ENCODE results near the gene ADD3. TPM values are rescaled to one million over a fixed set of nuclear protein-coding genes. Genes with fewer than 3 reads are reported as not detected.

ADD3 gene
- total RNA-seq, 2 donors from 2014 or later = 183 to 241 TPM

DNA sequence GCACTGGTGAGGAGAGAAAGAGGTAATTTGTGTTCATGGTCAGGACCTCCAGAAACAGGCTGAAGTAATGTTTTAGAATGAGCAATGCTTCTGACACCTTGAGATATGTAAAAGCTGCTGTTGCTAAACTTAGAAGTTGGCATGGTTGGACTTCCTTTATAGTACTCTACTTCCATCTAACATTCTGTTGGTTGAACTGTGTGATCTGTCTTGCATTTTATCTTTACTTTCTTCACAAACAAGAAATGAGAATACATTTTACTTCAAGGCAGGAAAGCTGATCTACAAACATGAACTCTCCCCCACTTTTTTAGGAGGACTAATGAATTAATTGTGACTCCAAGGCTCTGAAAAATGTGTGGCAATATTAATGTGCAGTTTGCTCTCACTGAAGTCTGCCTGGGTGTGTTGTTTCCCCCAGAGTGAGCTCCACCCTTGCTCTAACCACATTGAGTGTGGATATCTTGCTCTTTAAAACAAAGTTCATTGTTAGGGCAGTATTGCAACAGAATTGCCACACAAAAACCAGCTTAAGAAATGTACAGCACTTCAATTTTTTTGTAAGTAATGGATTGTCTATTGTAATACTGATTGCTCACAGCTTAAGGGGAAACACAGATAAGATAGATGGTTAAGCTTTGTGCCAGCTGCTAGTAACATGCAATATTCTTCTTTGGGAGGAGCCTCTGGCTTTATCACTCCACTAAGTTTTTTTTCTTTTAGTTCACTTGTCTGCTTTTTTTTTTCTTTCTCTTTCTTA lies 69.0 kb downstream of the ADD3 start:
- Mint-ChIP-seq H3K9me3 (no peaks in the 10 kb centered on the region), H3K4me3 (no peak overlapping the region), H3K27ac (no peak overlapping the region), H3K27me3 (ENCODE audit: insufficient read depth) (no peaks in the 10 kb centered on the region), H3K4me1 (peaks cover 70% of the 10 kb centered on the region), H3K36me3 (ENCODE audit: low read depth) (no peaks in the 10 kb centered on the region)
- H3K4me3 ChIP-seq (ENCODE audit: low read length) = no peak overlapping the region
- H3K36me3 ChIP-seq (ENCODE audit: control insufficient read depth, insufficient read depth, low read length) = no peaks in the 10 kb centered on the region
- no peak overlapping the region for H3K9ac ChIP-seq (ENCODE audit: extremely low read depth, low read length, poor library complexity, severe bottlenecking)
- no peaks in the 10 kb centered on the region for H3K9me3 ChIP-seq (ENCODE audit: control insufficient read depth, low read length)
- TF ChIP-seq, protein P1, sequence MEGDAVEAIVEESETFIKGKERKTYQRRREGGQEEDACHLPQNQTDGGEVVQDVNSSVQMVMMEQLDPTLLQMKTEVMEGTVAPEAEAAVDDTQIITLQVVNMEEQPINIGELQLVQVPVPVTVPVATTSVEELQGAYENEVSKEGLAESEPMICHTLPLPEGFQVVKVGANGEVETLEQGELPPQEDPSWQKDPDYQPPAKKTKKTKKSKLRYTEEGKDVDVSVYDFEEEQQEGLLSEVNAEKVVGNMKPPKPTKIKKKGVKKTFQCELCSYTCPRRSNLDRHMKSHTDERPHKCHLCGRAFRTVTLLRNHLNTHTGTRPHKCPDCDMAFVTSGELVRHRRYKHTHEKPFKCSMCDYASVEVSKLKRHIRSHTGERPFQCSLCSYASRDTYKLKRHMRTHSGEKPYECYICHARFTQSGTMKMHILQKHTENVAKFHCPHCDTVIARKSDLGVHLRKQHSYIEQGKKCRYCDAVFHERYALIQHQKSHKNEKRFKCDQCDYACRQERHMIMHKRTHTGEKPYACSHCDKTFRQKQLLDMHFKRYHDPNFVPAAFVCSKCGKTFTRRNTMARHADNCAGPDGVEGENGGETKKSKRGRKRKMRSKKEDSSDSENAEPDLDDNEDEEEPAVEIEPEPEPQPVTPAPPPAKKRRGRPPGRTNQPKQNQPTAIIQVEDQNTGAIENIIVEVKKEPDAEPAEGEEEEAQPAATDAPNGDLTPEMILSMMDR (conservative IDR thresholded peaks at IDR 0.05) = no peak
- H3K27me3 ChIP-seq (ENCODE audit: control insufficient read depth, insufficient read depth, low read length, poor library complexity, severe bottlenecking) = no peaks in the 10 kb centered on the region
- no peak overlapping the region for H3K27ac ChIP-seq (ENCODE audit: low read depth, low read length)
- no peak for DNase-seq
- peaks cover 43% of the 10 kb centered on the region for H3K4me1 ChIP-seq (ENCODE audit: control insufficient read depth, insufficient read depth, low read length)

GRCh38 chr10:110077436-110078130 lies 69.8 kb downstream of the ADD3 start:
- peaks cover 75% of the 10 kb centered on the region for H3K4me1 Mint-ChIP-seq
- 90 to 96% methylated on average over 2 to 4 of the region's 5 CpGs for WGBS, 2 experiments (ENCODE audit: insufficient coverage in 1 of 2, insufficient read length in 1 of 2)
- no peak overlapping the region for H3K9ac ChIP-seq (ENCODE audit: extremely low read depth, low read length, poor library complexity, severe bottlenecking)
- no peaks in the 10 kb centered on the region for H3K9me3 Mint-ChIP-seq
- no peaks in the 10 kb centered on the region for H3K36me3 ChIP-seq (ENCODE audit: control insufficient read depth, insufficient read depth, low read length)
- H3K27me3 Mint-ChIP-seq (ENCODE audit: insufficient read depth) = no peaks in the 10 kb centered on the region
- no peaks in the 10 kb centered on the region for H3K36me3 Mint-ChIP-seq (ENCODE audit: low read depth)
- no peak overlapping the region for H3K4me3 ChIP-seq (ENCODE audit: low read length)
- no peaks in the 10 kb centered on the region for H3K27me3 ChIP-seq (ENCODE audit: control insufficient read depth, insufficient read depth, low read length, poor library complexity, severe bottlenecking)
- H3K9me3 ChIP-seq (ENCODE audit: control insufficient read depth, low read length) = no peaks in the 10 kb centered on the region
- TF ChIP-seq, protein P1 (conservative IDR thresholded peaks at IDR 0.05) = no peak
- no peak for DNase-seq
- no peak overlapping the region for H3K4me3 Mint-ChIP-seq
- H3K27ac Mint-ChIP-seq = no peak overlapping the region
- H3K4me1 ChIP-seq (ENCODE audit: control insufficient read depth, insufficient read depth, low read length) = peaks cover 44% of the 10 kb centered on the region
- no peak overlapping the region for H3K27ac ChIP-seq (ENCODE audit: low read depth, low read length)

DNA sequence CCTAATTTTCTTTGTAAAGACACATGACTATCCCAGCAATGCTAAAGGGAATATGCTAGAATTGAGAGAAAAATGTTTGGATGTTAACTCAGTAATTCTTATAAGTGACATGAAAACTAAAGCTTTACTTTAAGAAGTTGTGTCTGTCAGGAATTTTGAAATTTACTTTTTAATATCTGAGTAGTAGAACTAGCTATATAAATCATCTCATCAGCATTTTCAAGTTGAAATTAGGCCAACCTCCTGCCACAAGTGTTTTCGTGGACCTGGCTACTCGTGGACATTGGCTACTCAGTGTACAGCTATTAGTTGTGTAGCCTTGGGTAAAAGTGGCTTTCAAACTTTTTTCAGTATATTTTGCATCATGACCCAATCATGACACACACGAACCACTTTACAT lies 70.5 kb downstream of the ADD3 start:
- H3K4me3 Mint-ChIP-seq = no peak overlapping the region
- Histone ChIP-seq H3K27me3 (ENCODE audit: control insufficient read depth, insufficient read depth, low read length, poor library complexity, severe bottlenecking) (no peaks in the 10 kb centered on the region), H3K27ac (ENCODE audit: low read depth, low read length) (no peak overlapping the region), H3K36me3 (ENCODE audit: control insufficient read depth, insufficient read depth, low read length) (no peaks in the 10 kb centered on the region), H3K4me3 (ENCODE audit: low read length) (no peak overlapping the region), H3K9ac (ENCODE audit: extremely low read depth, low read length, poor library complexity, severe bottlenecking) (no peak overlapping the region), H3K4me1 (ENCODE audit: control insufficient read depth, insufficient read depth, low read length) (peaks cover 44% of the 10 kb centered on the region), H3K9me3 (ENCODE audit: control insufficient read depth, low read length) (no peaks in the 10 kb centered on the region)
- no peaks in the 10 kb centered on the region for H3K27me3 Mint-ChIP-seq (ENCODE audit: insufficient read depth)
- TF ChIP-seq, protein P1 (conservative IDR thresholded peaks at IDR 0.05) = no peak
- DNase-seq = no peak
- 80% methylated on average over 3 of the region's 3 CpGs; no CpG with 5 or more reads in 1 of the 2 experiments for WGBS, 2 experiments (ENCODE audit: insufficient coverage in 1 of 2, insufficient read length in 1 of 2)
- no peaks in the 10 kb centered on the region for H3K36me3 Mint-ChIP-seq (ENCODE audit: low read depth)
- H3K9me3 Mint-ChIP-seq = no peaks in the 10 kb centered on the region
- no peak overlapping the region for H3K27ac Mint-ChIP-seq
- H3K4me1 Mint-ChIP-seq = peaks cover 78% of the 10 kb centered on the region
